GM21447 (cell line): ENCODE results near the gene MAPT.

Source experiments
- ATAC-seq: cut with Tn5 transposase; IDR thresholded peaks from one replicate; pipeline ENCODE4 v1.9.1; 2021; ENCODE audit not compliant: unreplicated experiment

MAPT gene

GRCh38 chr17:46026166-46027047, 132.1 kb downstream of the MAPT start:
- no peak for ATAC-seq

- no peak for ATAC-seq
Observed at GRCh38 chr17:46027048-46027975, 133.0 kb downstream of the MAPT start.

- ATAC-seq, result no peak
Observed at GRCh38 chr17:46027976-46028325, 133.6 kb downstream of the MAPT start.

- ATAC-seq, result no peak
Observed at GRCh38 chr17:46028374-46028773, 134.0 kb downstream of the MAPT start.

- no peak for ATAC-seq
Observed at GRCh38 chr17:46028981-46029565, 134.7 kb downstream of the MAPT start.

- ATAC-seq, result no peak
Observed at GRCh38 chr17:46029627-46030026, 135.3 kb downstream of the MAPT start.

- ATAC-seq, result no peak
Observed at GRCh38 chr17:46030752-46031151, 136.4 kb downstream of the MAPT start.

GRCh38 chr17:46031440-46031839, 137.1 kb downstream of the MAPT start:
- no peak for ATAC-seq

GRCh38 chr17:46031920-46032319, 137.6 kb downstream of the MAPT start:
- no peak for ATAC-seq

- no peak for ATAC-seq
Observed at GRCh38 chr17:46032909-46033308, 138.6 kb downstream of the MAPT start.

- ATAC-seq, result no peak
Observed at GRCh38 chr17:46033392-46033791, 139.0 kb downstream of the MAPT start.

- no peak for ATAC-seq
Observed at GRCh38 chr17:46035112-46035818, 140.9 kb downstream of the MAPT start.

- ATAC-seq, result no peak
Observed at GRCh38 chr17:46036491-46036890, 142.1 kb downstream of the MAPT start.

- ATAC-seq, result no peak
Observed at GRCh38 chr17:46037722-46038255, 143.4 kb downstream of the MAPT start.

- no peak for ATAC-seq
Observed at GRCh38 chr17:46038414-46038813, 144.1 kb downstream of the MAPT start.

GRCh38 chr17:46038937-46039336, 144.6 kb downstream of the MAPT start:
- ATAC-seq, result no peak

- ATAC-seq, result no peak
Observed at GRCh38 chr17:46039592-46040186, 145.3 kb downstream of the MAPT start.

- no peak for ATAC-seq
Observed at GRCh38 chr17:46042246-46042645, 147.9 kb downstream of the MAPT start.

- ATAC-seq, result no peak
Observed at GRCh38 chr17:46042925-46043324, 148.6 kb downstream of the MAPT start.

- no peak for ATAC-seq
Observed at GRCh38 chr17:46043606-46044005, 149.3 kb downstream of the MAPT start.
